ENCODE results near the gene CACNA1D. TPM values are rescaled to one million over a fixed set of nuclear protein-coding genes. Genes with fewer than 3 reads are reported as not detected.
"Not testable (repeated sequence)": the region's sequence is repeated elsewhere in the genome, so short reads cannot be mapped to it uniquely, and the experiment has no call there.

CACNA1D gene
- total and polyA plus RNA-seq, 12 donors: 0.04 to 1.9 (median 0.49) TPM

- DNase-seq (no peak), ATAC-seq (no peak)
- TF ChIP-seq, protein P1, sequence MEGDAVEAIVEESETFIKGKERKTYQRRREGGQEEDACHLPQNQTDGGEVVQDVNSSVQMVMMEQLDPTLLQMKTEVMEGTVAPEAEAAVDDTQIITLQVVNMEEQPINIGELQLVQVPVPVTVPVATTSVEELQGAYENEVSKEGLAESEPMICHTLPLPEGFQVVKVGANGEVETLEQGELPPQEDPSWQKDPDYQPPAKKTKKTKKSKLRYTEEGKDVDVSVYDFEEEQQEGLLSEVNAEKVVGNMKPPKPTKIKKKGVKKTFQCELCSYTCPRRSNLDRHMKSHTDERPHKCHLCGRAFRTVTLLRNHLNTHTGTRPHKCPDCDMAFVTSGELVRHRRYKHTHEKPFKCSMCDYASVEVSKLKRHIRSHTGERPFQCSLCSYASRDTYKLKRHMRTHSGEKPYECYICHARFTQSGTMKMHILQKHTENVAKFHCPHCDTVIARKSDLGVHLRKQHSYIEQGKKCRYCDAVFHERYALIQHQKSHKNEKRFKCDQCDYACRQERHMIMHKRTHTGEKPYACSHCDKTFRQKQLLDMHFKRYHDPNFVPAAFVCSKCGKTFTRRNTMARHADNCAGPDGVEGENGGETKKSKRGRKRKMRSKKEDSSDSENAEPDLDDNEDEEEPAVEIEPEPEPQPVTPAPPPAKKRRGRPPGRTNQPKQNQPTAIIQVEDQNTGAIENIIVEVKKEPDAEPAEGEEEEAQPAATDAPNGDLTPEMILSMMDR (IDR thresholded peaks at IDR 0.05): no peak
- Histone ChIP-seq H3K36me3 (no peaks in the 10 kb centered on the region), H3K27me3 (peaks cover 0 to 29% (median 5%) of the 10 kb centered on the region in 7 donors), H3K9me3 (peaks cover 0 to 10% (median 0%) of the 10 kb centered on the region in 11 donors), H3K4me3 (no peak overlapping the region), H3K27ac (no peak overlapping the region), H3K4me1 (no peaks in the 10 kb centered on the region)
- WGBS, 2 donors: 52 to 60% methylated on average over 2 of the region's 2 CpGs
- intact Hi-C loops (cut with DNase I): no loop called here
Observed at GRCh38 chr3:53473422-53473821, 21.0 kb upstream of the CACNA1D start.

- DNase-seq; intact Hi-C loops (cut with DNase I); H3K27ac ChIP-seq; H3K36me3 ChIP-seq; H3K9me3 ChIP-seq; H3K4me3 ChIP-seq; H3K4me1 ChIP-seq; ATAC-seq: not testable (repeated sequence)
- H3K27me3 ChIP-seq: peaks cover 0 to 45% (median 9%) of the 10 kb centered on the region in 7 donors
- 96 to 100% methylated on average over 3 of the region's 3 CpGs for whole genome bisulfite sequencing, 2 donors
Observed at GRCh38 chr3:53476372-53476771, 18.0 kb upstream of the CACNA1D start.

DNA sequence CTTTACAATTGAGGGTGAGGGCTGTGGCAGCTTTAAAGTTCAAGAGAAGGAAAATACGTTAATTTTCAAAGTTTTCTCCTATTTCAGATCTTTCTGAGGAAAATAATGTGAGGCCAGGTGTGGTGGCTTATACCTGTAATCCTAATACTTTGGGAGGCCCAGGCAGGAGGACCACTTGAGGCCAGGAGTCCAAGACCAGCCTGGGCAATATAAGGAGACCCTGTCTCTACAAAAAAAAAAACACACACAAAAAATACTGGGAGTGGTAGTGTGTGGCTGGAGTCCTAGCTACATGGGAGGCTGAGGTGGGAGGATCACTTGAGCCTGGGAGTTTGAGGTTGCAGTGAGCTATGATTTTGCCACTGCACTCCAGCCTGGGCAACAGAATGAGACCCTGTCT is 16.7 kb upstream of the CACNA1D start:
- H3K4me3 ChIP-seq; H3K36me3 ChIP-seq; ATAC-seq; DNase-seq; intact Hi-C loops (cut with DNase I); H3K4me1 ChIP-seq; H3K27ac ChIP-seq; H3K9me3 ChIP-seq: not testable (repeated sequence)
- 69 to 70% methylated on average over 1 of the region's 1 CpG for WGBS, 2 donors
- H3K27me3 ChIP-seq: peaks cover 0 to 51% (median 9%) of the 10 kb centered on the region in 7 donors

GRCh38 chr3:53478166-53478830 is 16.1 kb upstream of the CACNA1D start:
- Histone ChIP-seq H3K27ac (no peak overlapping the region), H3K4me3 (no peak overlapping the region), H3K9me3 (no peaks in the 10 kb centered on the region), H3K36me3 (no peaks in the 10 kb centered on the region), H3K4me1 (no peaks in the 10 kb centered on the region), H3K27me3 (peaks cover 0 to 56% (median 9%) of the 10 kb centered on the region in 7 donors)
- DNase-seq (no peak), ATAC-seq (no peak)
- TF ChIP-seq, protein P1 (IDR thresholded peaks at IDR 0.05): no peak
- 33 to 40% methylated on average over 1 of the region's 1 CpG for WGBS, 2 donors
- intact Hi-C loops (cut with DNase I): no loop called here

- TF ChIP-seq, protein P1 (IDR thresholded peaks at IDR 0.05): no peak
- intact Hi-C loops (cut with DNase I): no loop called here
- Histone ChIP-seq H3K36me3 (no peaks in the 10 kb centered on the region), H3K27me3 (peaks cover 0 to 49% (median 13%) of the 10 kb centered on the region in 7 donors), H3K9me3 (no peaks in the 10 kb centered on the region), H3K4me1 (no peaks in the 10 kb centered on the region), H3K27ac (no peak overlapping the region), H3K4me3 (no peak overlapping the region)
- 35 to 41% methylated on average over 4 of the region's 4 CpGs for WGBS, 2 donors
- ATAC-seq (no peak), DNase-seq (no peak)
Observed at GRCh38 chr3:53478921-53479664, 15.3 kb upstream of the CACNA1D start.
